CD1c-positive myeloid dendritic cell (primary cell): ENCODE results near the gene CHMP1A.
A peak's percentile ranks its signal among the peaks of the same experiment; 100 is the strongest.
"Not testable (repeated sequence)": the region's sequence is repeated elsewhere in the genome, so short reads cannot be mapped to it uniquely, and the experiment has no call there.

Experiments used
- DNase-seq: peaks from one replicate; pipeline ENCODE4 v3.0.0-alpha.2; 2016; ENCODE audit errors: extremely low spot score

Gene CHMP1A

GRCh38 chr16:89657442-89658220 lies at the start of gene CHMP1A, which contains the start of gene SPATA33:
Gene CHMP1A, minus strand, starts transcription at chr16:89657708. Its CDS starts 120 bp downstream, at chr16:89657588.
Gene SPATA33, plus strand, starts transcription at chr16:89657836. Its CDS starts 76 bp downstream, at chr16:89657912.
- DNase-seq = peak; percentile 95

- DNase-seq = no peak
These were observed 49.2 kb upstream of the CHMP1A start for GRCh38 chr16:89706518-89707260.

- DNase-seq = no peak
These were observed 47.5 kb upstream of the CHMP1A start for GRCh38 chr16:89705006-89705405.

- no peak for DNase-seq
These were observed 46.8 kb upstream of the CHMP1A start for GRCh38 chr16:89704281-89704680.

GRCh38 chr16:89701425-89702406 lies 44.2 kb upstream of the CHMP1A start, which contains the start of gene SPATA2L:
Gene SPATA2L, minus strand, starts transcription at chr16:89701705. Its CDS starts 473 bp downstream, at chr16:89701232.
- peak; percentile 97 for DNase-seq

GRCh38 chr16:89700649-89701424 lies 43.3 kb upstream of the CHMP1A start:
- peak; percentile 52 for DNase-seq

- DNase-seq = peak; percentile 99
These were observed 42.7 kb upstream of the CHMP1A start for GRCh38 chr16:89700100-89700648.

GRCh38 chr16:89699629-89700099 lies 42.2 kb upstream of the CHMP1A start:
- not testable (repeated sequence) for DNase-seq

GRCh38 chr16:89698717-89699116 lies 41.2 kb upstream of the CHMP1A start:
- DNase-seq = not testable (repeated sequence)

- no peak for DNase-seq
These were observed 40.3 kb upstream of the CHMP1A start for GRCh38 chr16:89697616-89698331.

GRCh38 chr16:89697161-89697615 lies 39.7 kb upstream of the CHMP1A start:
- no peak for DNase-seq

GRCh38 chr16:89696670-89697128 lies 39.2 kb upstream of the CHMP1A start:
- no peak for DNase-seq

- DNase-seq = no peak
These were observed 38.6 kb upstream of the CHMP1A start for GRCh38 chr16:89695875-89696669.

GRCh38 chr16:89695086-89695874 lies 37.8 kb upstream of the CHMP1A start:
- DNase-seq = no peak

GRCh38 chr16:89694784-89695085 lies 37.2 kb upstream of the CHMP1A start:
- not testable (repeated sequence) for DNase-seq

GRCh38 chr16:89693931-89694783 lies 36.6 kb upstream of the CHMP1A start:
- no peak for DNase-seq

GRCh38 chr16:89693289-89693731 lies 35.8 kb upstream of the CHMP1A start:
- no peak for DNase-seq
